ENCODE measurements around the gene TMBIM1.

DNA sequence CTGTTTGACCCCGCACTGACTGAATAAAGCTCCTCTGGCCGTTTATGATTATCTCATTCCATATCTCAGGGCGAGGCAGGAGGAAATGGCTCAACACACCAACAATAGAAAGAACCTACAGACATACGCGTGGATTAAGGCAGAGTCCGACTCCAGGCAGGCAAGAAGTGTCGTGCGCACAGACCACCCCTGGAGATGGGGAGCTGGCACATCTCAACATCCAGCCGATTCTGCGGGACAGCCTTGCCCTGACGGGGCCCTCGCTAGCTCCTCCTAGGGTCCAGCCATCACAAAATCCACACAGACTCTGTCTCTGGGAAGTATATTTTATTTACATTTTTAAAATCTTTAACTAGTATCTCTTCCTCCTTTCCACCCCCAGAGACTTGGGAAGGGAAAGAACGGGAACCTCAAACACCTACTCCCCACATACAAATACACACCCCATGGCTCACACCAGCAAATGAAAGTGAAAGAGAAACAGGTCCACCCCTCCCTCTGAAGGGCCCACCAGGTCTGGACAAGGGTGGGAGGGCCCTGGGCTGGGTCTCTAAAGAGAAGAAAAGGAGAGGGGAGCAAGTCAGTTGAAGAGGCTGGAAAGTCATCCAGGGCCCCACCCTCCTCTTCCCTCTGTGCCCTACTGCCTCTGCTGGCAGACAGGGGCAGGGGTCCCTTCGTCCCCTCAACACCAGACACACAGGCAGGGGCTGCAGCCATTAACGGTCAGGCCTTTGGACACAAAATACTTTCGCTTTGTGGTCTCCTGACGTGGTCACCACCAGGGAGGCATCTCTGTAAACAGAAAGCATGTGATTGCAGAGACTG, 28.3 kb downstream of the TMBIM1 start:
- TF ChIP-seq, protein P1, sequence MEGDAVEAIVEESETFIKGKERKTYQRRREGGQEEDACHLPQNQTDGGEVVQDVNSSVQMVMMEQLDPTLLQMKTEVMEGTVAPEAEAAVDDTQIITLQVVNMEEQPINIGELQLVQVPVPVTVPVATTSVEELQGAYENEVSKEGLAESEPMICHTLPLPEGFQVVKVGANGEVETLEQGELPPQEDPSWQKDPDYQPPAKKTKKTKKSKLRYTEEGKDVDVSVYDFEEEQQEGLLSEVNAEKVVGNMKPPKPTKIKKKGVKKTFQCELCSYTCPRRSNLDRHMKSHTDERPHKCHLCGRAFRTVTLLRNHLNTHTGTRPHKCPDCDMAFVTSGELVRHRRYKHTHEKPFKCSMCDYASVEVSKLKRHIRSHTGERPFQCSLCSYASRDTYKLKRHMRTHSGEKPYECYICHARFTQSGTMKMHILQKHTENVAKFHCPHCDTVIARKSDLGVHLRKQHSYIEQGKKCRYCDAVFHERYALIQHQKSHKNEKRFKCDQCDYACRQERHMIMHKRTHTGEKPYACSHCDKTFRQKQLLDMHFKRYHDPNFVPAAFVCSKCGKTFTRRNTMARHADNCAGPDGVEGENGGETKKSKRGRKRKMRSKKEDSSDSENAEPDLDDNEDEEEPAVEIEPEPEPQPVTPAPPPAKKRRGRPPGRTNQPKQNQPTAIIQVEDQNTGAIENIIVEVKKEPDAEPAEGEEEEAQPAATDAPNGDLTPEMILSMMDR (IDR thresholded peaks at IDR 0.05; ENCODE audit: low read depth, low read length, poor library complexity, severe bottlenecking): no peak
- no peak for TF ChIP-seq EZH2phosphoT487 (IDR thresholded peaks at IDR 0.05; ENCODE audit: borderline replicate concordance, low read length)
